ENCODE data around the gene RUFY4. TPM values are rescaled to one million over a fixed set of nuclear protein-coding genes. Genes with fewer than 3 reads are reported as not detected.

The RUFY4 gene
- total RNA-seq, 6 experiments from 2014 or later, result not detected

- H3K27me3 Mint-ChIP-seq (ENCODE audit: insufficient read depth), result peaks cover 57% of the 10 kb centered on the region
- DNase-seq, result no peak
- H3K4me3 Mint-ChIP-seq, result no peak overlapping the region
- H3K36me3 Mint-ChIP-seq (ENCODE audit: low read depth), result no peaks in the 10 kb centered on the region
- H3K9me3 Mint-ChIP-seq, result no peaks in the 10 kb centered on the region
- no peaks in the 10 kb centered on the region for H3K4me1 Mint-ChIP-seq (ENCODE audit: low read depth)
- TF ChIP-seq CTCF (IDR thresholded peaks at IDR 0.05), result no peak
- H3K27ac Mint-ChIP-seq, result no peak overlapping the region
Observed at GRCh38 chr2:218060950-218061660, 7.9 kb upstream of the RUFY4 start.

- 0 out of 2 replicates have a peak, but pooled peaks cover under 1% of the 10 kb centered on the region for H3K4me1 Mint-ChIP-seq (ENCODE audit: low read depth)
- H3K9me3 Mint-ChIP-seq, result no peaks in the 10 kb centered on the region
- H3K36me3 Mint-ChIP-seq (ENCODE audit: low read depth), result no peaks in the 10 kb centered on the region
- no peak for TF ChIP-seq CTCF (IDR thresholded peaks at IDR 0.05)
- H3K4me3 Mint-ChIP-seq, result no peak overlapping the region
- H3K27ac Mint-ChIP-seq, result no peak overlapping the region
- peaks cover 53% of the 10 kb centered on the region for H3K27me3 Mint-ChIP-seq (ENCODE audit: insufficient read depth)
- DNase-seq, result no peak
Observed at GRCh38 chr2:218063486-218063885, 5.6 kb upstream of the RUFY4 start.

- Mint-ChIP-seq H3K9me3 (no peaks in the 10 kb centered on the region), H3K27ac (no peak overlapping the region), H3K4me1 (ENCODE audit: low read depth) (peaks cover 5% of the 10 kb centered on the region), H3K27me3 (ENCODE audit: insufficient read depth) (peaks cover 49% of the 10 kb centered on the region), H3K4me3 (no peak overlapping the region), H3K36me3 (ENCODE audit: low read depth) (no peaks in the 10 kb centered on the region)
- no peak for DNase-seq
- TF ChIP-seq CTCF (IDR thresholded peaks at IDR 0.05), result no peak
Observed at GRCh38 chr2:218063896-218064295, 5.2 kb upstream of the RUFY4 start.

- H3K4me3 Mint-ChIP-seq, result no peak overlapping the region
- peaks cover 11% of the 10 kb centered on the region for H3K4me1 Mint-ChIP-seq (ENCODE audit: low read depth)
- no peaks in the 10 kb centered on the region for H3K36me3 Mint-ChIP-seq (ENCODE audit: low read depth)
- no peak overlapping the region for H3K27ac Mint-ChIP-seq
- no peak for DNase-seq
- H3K9me3 Mint-ChIP-seq, result no peaks in the 10 kb centered on the region
- H3K27me3 Mint-ChIP-seq (ENCODE audit: insufficient read depth), result peaks cover 43% of the 10 kb centered on the region
- TF ChIP-seq CTCF (IDR thresholded peaks at IDR 0.05), result no peak
Observed at GRCh38 chr2:218065239-218066006, 3.6 kb upstream of the RUFY4 start.

GRCh38 chr2:218066926-218067515 is 2.0 kb upstream of the RUFY4 start:
- H3K27ac Mint-ChIP-seq, result no peak overlapping the region

More at GRCh38 chr2:218066926-218067515, 2.0 kb upstream of the RUFY4 start:
- peaks cover 50% of the 10 kb centered on the region for H3K27me3 Mint-ChIP-seq (ENCODE audit: insufficient read depth)
- no peak for DNase-seq
- peaks cover 18% of the 10 kb centered on the region for H3K4me1 Mint-ChIP-seq (ENCODE audit: low read depth)
- H3K9me3 Mint-ChIP-seq, result no peaks in the 10 kb centered on the region
- H3K36me3 Mint-ChIP-seq (ENCODE audit: low read depth), result no peaks in the 10 kb centered on the region
- TF ChIP-seq CTCF (IDR thresholded peaks at IDR 0.05), result no peak
- H3K4me3 Mint-ChIP-seq, result no peak overlapping the region

All from HFFc6 (cell line).